ENCODE results near the gene TRIM26.
A peak's percentile ranks its signal among the peaks of the same experiment; 100 is the strongest.

Gene TRIM26

GRCh38 chr6:30157999-30158398, 55.2 kb downstream of the TRIM26 start:
- FAIRE-seq, result no peak
- TF ChIP-seq POLR2A (IDR thresholded peaks at IDR 0.05; ENCODE audit: low read depth, low read length), result no peak
- no peak for DNase-seq (ENCODE audit: insufficient read length, low spot score)

GRCh38 chr6:30157581-30157980, 55.6 kb downstream of the TRIM26 start:
- TF ChIP-seq POLR2A (IDR thresholded peaks at IDR 0.05; ENCODE audit: low read depth, low read length), result no peak
- FAIRE-seq, result no peak

DNA sequence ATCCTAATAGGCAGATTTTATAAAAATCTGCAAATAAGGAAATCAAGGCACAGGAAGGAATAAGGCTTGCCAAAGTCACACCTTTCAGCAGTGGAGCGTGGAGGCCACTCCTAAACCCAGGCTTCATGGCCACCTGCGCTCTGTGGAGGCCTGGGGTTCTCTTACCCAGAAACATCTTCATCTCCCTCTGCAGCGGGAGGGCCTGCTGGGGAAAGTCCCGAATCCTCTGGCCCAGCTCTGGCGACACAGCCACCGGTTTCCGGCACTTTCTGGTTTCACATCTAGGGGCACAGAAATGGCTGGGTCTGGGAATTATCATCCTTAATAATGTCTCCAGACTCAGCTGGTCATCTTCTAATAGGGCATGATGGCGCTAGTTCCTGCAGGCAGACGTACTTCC, 56.4 kb downstream of the TRIM26 start:
- no peak for TF ChIP-seq POLR2A (IDR thresholded peaks at IDR 0.05; ENCODE audit: low read depth, low read length)
- FAIRE-seq (no peak), DNase-seq (ENCODE audit: insufficient read length, low spot score) (no peak)

More at GRCh38 chr6:30157581-30157980, 55.6 kb downstream of the TRIM26 start:
- no peak for DNase-seq (ENCODE audit: insufficient read length, low spot score)

- FAIRE-seq, result peak; percentile 41
- TF ChIP-seq POLR2A (IDR thresholded peaks at IDR 0.05; ENCODE audit: low read depth, low read length), result no peak
- peak; percentile 25 for DNase-seq (ENCODE audit: insufficient read length, low spot score)
Observed at GRCh38 chr6:30156262-30156599, 57.0 kb downstream of the TRIM26 start.

DNA sequence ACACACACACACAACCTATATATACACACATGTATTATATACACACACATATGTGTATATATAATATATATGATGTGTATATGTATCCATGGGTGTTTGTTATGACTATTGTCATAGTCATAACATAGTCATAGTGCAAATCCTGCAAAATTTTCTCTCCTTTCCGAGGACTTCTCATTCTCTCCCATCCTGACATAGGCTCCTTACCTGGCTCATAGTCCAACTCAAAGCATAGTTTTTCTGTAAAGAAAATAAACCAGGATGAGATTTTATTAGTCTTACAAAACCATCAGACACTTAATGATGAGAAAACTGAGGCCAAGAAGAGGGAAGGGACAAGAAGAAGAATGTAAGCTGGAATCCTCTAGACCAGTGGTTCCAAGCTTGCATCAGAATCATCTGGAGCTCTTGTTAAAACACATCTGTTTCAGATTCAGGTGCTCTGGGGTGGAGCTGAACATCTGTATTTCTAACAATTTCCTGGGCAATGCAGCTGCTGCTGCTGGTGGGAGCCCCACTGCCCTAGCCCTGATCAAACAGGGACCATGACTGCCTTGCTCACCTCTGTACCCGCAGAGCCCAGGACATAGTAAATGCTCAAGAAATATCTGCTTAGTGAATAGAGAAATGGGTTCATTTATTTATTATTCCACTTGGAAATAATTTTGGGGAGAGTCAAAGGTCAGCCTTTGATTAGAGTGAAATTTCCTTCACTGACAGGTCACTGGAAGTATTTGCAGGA, 57.5 kb downstream of the TRIM26 start:
- DNase-seq (ENCODE audit: insufficient read length, low spot score), result no peak
- FAIRE-seq, result no peak
- no peak for TF ChIP-seq POLR2A (IDR thresholded peaks at IDR 0.05; ENCODE audit: low read depth, low read length)

- FAIRE-seq (peak; percentile 87), DNase-seq (ENCODE audit: insufficient read length, low spot score) (peak; percentile 77)
- TF ChIP-seq POLR2A (IDR thresholded peaks at IDR 0.05; ENCODE audit: low read depth, low read length), result no peak
Observed at GRCh38 chr6:30154709-30155519, 58.3 kb downstream of the TRIM26 start.

DNA sequence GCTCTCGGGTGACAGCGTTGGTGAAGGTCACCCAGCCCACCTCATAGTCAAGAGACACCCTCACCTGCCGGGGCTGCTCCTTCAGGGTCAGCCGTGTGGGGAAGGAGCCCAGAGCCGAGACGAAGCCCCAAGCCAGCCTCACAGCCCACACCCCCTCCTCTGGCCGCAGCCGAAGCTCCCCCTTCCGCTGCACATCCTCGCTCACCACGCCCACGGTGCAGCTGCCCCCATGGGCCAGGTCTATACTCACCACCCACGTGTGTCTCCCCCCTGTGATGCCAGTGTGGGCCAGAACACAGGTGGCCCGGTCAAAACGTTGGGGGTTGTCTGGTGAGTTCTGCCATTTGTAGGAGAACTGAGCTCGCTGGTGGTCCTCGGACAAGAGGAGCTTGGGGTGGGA, 59.1 kb downstream of the TRIM26 start:
- TF ChIP-seq POLR2A (IDR thresholded peaks at IDR 0.05; ENCODE audit: low read depth, low read length), result no peak
- DNase-seq (ENCODE audit: insufficient read length, low spot score), result no peak
- no peak for FAIRE-seq

- no peak for TF ChIP-seq POLR2A (IDR thresholded peaks at IDR 0.05; ENCODE audit: low read depth, low read length)
- no peak for FAIRE-seq
- DNase-seq (ENCODE audit: insufficient read length, low spot score), result no peak
Observed at GRCh38 chr6:30152910-30153610, 60.1 kb downstream of the TRIM26 start.

DNA sequence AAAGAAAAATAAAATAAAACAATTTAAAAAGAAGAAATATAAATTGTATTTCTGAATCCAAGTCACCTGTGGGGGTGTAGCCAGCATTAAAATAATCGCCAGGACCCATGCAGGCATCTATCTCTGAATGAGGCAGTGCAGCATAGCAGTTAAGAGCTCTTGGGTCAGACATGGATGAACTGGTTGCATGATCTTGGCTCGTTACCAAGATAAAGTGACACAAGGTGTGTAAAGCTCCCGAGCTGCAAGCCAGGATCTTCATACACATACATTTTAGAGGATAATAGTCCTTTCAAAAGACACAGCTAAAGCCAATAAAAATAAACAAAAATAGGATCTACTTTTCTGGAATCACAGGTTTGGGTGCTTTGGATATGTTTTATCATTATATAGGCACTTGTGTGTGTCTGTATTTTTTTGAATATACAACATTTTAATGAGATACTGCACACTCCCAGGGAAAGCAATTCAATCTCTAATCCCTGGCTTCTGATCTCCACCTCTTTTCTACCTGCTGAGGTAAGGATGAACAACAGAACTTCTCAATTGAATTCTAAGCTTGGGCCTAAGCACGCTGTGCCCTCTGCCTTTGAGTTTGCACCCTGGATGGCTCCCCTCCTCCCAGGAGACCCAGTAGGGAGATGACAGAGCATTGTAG, 61.1 kb downstream of the TRIM26 start:
- no peak for TF ChIP-seq POLR2A (IDR thresholded peaks at IDR 0.05; ENCODE audit: low read depth, low read length)
- FAIRE-seq (no peak), DNase-seq (ENCODE audit: insufficient read length, low spot score) (no peak)

DNA sequence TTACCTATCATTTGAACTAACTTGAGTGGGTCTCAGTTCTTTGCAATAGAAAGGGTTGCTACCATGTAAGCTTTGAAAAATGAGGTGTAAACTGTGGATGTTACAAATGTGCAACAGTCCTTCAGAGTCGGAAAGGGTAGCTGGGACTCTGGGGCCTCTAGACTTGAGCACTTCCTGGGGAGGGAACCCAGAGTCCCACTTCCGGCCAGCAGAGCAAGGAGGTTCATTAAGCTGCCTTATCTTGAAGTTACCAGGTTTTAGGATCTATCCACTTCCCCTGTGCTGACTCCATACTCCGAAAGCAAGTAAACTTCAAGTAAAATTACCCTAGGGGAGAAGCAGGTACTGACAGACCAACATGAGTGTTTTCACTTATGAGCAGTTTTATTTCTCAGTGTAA, 61.6 kb downstream of the TRIM26 start:
- no peak for TF ChIP-seq POLR2A (IDR thresholded peaks at IDR 0.05; ENCODE audit: low read depth, low read length)
- FAIRE-seq (no peak), DNase-seq (ENCODE audit: insufficient read length, low spot score) (no peak)

DNA sequence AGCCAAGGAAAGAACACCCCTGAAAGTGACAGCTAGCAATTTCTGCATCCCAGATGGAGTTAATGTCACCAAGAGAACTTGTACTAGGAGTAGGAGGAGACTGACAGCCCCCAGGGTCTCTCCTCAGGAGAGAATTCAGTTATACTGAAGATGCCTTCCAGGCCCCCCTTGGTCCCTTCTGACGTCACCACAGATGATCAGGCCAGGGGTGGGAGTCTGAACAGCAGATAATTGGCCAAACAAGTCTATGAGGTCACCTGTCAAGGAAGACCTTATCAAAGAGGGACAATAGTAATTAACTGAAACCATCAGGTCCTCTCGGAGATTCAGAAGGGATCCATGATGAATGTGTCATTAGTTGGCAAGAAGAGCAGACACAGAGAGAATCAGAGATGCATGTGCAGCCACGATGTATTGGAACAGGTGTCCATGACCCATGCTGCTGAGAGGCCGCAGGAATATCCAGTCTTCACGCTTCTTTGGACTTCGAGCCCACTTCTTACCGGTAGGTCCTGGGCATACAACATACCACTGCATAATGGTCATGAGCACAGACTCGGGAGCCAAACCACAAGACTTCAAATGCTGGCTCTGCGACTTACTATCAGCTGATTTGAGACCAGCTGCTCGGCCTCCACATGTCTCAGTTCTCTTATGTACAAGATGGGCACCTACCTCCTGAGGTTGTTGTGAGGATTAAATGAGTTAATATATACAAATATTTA, 62.4 kb downstream of the TRIM26 start:
- FAIRE-seq, result no peak
- TF ChIP-seq POLR2A (IDR thresholded peaks at IDR 0.05; ENCODE audit: low read depth, low read length), result no peak

DNA sequence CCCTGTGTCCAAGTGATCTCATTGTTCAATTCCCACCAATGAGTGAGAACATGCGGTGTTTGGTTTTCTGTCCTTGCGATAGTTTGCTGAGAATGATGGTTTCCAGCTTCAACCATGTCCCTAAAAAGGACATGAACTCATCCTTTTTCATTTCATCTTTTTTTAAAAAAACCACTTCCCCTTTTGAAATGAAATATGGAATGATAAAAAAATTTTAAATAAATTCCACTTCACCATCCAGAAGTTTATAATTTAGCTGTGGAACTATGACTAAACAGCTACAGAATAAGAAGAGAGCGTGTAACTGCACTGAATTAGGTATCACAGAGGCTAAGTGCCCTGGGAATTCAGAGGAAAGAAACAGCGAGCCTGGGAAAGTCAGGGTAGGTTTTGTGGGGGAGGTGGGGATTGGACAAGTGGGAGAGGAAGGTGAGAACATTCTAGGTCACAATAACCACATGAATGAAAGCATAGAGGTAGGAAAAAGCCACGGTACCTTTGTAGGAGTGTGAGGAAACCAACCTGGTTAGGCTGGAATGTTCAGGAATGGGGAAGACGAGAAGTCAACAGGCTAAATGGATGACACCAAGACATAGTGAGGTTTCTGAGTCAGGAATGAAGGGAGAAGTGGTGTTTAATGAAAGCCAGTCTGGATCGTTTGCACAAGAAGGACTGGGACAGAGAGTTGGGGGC, 63.2 kb downstream of the TRIM26 start:
- FAIRE-seq, result no peak
- TF ChIP-seq POLR2A (IDR thresholded peaks at IDR 0.05; ENCODE audit: low read depth, low read length), result no peak
- no peak for DNase-seq (ENCODE audit: insufficient read length, low spot score)

More for the DNA sequence above, 62.4 kb downstream of the TRIM26 start:
- DNase-seq (ENCODE audit: insufficient read length, low spot score), result no peak

DNA sequence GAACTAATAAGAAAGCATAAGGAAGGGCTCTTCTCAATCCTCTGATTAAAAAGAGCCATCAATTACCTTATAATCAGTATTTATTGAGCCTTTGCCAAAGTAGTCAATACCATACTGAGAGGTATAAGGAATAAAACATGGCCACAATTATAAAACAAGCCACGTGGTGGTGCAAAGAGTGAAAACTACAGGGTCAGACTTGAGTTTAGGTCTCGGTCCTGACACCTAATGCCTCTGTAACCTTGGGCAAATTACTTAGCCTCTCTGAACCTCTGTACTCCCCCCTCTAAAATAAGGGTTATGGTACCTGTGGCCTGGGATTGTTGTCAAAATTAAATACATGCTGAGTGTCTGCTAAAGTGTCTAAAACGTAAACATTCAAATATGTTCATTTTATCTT, 64.0 kb downstream of the TRIM26 start:
- no peak for DNase-seq (ENCODE audit: insufficient read length, low spot score)
- FAIRE-seq, result no peak
- TF ChIP-seq POLR2A (IDR thresholded peaks at IDR 0.05; ENCODE audit: low read depth, low read length), result no peak

Measured in H54 (cell line).